Measurements from ENCODE around the gene PEX11G. TPM values are rescaled to one million over a fixed set of nuclear protein-coding genes. Genes with fewer than 3 reads are reported as not detected.

PEX11G gene
- total and polyA plus RNA-seq, 2 experiments from 2014 or later = 2.2 TPM

DNA sequence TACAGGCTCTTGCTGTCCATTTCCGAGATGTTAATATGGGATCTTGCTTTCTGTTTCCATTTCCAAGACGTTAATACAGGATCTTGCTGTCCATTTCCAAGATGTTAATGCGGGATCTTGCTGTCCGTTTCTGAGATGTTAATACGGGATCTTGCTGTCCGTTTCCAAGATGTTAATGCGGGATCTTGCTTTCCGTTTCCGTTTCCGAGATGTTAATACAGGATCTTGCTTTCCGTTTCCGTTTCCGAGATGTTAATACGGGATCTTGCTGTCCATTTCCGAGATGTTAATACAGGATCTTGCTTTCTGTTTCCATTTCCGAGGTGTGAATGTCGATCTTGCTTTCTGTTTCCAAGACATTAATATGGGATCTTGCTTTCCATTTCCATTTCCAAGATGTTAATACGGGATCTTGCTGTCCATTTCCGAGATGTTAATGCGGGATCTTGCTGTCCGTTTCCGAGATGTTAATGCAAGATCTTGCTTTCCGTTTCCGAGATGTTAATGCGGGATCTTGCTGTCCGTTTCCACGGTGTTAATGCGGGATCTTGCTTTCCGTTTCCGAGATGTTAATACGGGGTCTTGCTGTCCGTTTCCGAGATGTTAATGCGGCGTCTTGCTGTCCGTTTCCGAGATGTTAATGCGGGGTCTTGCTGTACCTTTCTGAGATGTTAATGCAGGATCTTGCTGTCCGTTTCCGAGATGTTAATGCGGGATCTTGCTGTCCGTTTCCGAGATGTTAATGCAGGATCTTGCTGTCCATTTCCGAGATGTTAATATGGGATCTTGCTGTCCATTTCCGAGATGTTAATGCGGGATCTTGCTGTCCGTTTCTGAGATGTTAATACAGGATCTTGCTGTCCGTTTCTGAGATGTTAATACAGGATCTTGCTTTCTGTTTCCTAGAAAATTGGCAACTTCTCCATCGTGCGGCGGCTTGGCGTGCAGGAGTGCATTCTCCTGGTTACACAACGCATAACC lies 38.3 kb downstream of the PEX11G start:
- Histone ChIP-seq H4K20me1 (replicated peaks; ENCODE audit: insufficient read depth) (no peaks in the 10 kb centered on the region), H3K4me2 (no peak overlapping the region), H3K27ac (ENCODE audit: low read depth) (no peak overlapping the region), H3K27me3 (ENCODE audit: insufficient read depth) (no peaks in the 10 kb centered on the region), H2AFZ (no peak overlapping the region), H3K4me3 (no peak overlapping the region), H3K79me2 (replicated peaks; ENCODE audit: insufficient read depth) (no peaks in the 10 kb centered on the region), H3K4me1 (ENCODE audit: insufficient read depth) (no peaks in the 10 kb centered on the region), H3K36me3 (ENCODE audit: insufficient read depth) (peaks cover 22% of the 10 kb centered on the region), H3F3A (replicated peaks; ENCODE audit: low read depth) (no peaks in the 10 kb centered on the region), H3K9me2 (ENCODE audit: insufficient read depth) (0 out of 2 replicates have a peak, but pooled peaks cover 10% of the 10 kb centered on the region)
- ATAC-seq = no peak
- Mint-ChIP-seq H3K27ac (no peak overlapping the region), H3K9me3 (peaks cover 42% of the 10 kb centered on the region), H3K27me3 (ENCODE audit: insufficient read depth, low read depth, poor library complexity) (peaks cover 6% of the 10 kb centered on the region), H3K4me1 (no peaks in the 10 kb centered on the region), H3K36me3 (ENCODE audit: low read depth) (peaks cover 92% of the 10 kb centered on the region), H3K4me3 (no peak overlapping the region)
- TF ChIP-seq, protein P1, sequence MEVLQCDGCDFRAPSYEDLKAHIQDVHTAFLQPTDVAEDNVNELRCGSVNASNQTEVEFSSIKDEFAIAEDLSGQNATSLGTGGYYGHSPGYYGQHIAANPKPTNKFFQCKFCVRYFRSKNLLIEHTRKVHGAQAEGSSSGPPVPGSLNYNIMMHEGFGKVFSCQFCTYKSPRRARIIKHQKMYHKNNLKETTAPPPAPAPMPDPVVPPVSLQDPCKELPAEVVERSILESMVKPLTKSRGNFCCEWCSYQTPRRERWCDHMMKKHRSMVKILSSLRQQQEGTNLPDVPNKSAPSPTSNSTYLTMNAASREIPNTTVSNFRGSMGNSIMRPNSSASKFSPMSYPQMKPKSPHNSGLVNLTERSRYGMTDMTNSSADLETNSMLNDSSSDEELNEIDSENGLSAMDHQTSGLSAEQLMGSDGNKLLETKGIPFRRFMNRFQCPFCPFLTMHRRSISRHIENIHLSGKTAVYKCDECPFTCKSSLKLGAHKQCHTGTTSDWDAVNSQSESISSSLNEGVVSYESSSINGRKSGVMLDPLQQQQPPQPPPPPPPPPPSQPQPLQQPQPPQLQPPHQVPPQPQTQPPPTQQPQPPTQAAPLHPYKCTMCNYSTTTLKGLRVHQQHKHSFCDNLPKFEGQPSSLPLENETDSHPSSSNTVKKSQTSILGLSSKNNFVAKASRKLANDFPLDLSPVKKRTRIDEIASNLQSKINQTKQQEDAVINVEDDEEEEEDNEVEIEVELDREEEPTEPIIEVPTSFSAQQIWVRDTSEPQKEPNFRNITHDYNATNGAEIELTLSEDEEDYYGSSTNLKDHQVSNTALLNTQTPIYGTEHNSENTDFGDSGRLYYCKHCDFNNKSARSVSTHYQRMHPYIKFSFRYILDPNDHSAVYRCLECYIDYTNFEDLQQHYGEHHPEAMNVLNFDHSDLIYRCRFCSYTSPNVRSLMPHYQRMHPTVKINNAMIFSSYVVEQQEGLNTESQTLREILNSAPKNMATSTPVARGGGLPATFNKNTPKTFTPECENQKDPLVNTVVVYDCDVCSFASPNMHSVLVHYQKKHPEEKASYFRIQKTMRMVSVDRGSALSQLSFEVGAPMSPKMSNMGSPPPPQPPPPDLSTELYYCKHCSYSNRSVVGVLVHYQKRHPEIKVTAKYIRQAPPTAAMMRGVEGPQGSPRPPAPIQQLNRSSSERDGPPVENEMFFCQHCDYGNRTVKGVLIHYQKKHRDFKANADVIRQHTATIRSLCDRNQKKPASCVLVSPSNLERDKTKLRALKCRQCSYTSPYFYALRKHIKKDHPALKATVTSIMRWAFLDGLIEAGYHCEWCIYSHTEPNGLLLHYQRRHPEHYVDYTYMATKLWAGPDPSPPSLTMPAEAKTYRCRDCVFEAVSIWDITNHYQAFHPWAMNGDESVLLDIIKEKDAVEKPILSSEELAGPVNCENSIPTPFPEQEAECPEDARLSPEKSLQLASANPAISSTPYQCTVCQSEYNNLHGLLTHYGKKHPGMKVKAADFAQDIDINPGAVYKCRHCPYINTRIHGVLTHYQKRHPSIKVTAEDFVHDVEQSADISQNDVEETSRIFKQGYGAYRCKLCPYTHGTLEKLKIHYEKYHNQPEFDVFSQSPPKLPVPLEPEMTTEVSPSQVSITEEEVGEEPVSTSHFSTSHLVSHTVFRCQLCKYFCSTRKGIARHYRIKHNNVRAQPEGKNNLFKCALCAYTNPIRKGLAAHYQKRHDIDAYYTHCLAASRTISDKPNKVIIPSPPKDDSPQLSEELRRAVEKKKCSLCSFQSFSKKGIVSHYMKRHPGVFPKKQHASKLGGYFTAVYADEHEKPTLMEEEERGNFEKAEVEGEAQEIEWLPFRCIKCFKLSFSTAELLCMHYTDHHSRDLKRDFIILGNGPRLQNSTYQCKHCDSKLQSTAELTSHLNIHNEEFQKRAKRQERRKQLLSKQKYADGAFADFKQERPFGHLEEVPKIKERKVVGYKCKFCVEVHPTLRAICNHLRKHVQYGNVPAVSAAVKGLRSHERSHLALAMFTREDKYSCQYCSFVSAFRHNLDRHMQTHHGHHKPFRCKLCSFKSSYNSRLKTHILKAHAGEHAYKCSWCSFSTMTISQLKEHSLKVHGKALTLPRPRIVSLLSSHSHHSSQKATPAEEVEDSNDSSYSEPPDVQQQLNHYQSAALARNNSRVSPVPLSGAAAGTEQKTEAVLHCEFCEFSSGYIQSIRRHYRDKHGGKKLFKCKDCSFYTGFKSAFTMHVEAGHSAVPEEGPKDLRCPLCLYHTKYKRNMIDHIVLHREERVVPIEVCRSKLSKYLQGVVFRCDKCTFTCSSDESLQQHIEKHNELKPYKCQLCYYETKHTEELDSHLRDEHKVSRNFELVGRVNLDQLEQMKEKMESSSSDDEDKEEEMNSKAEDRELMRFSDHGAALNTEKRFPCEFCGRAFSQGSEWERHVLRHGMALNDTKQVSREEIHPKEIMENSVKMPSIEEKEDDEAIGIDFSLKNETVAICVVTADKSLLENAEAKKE (CRISPR knock-in tag; IDR thresholded peaks at IDR 0.05) = no peak
- TF ChIP-seq EZH2phosphoT487 (IDR thresholded peaks at IDR 0.05; ENCODE audit: unreplicated experiment) = no peak
- no peak for TF ChIP-seq CREB1 (CRISPR knock-in tag; IDR thresholded peaks at IDR 0.05; ENCODE audit: low read depth)
- TF ChIP-seq ZNF331 (CRISPR knock-in tag; IDR thresholded peaks at IDR 0.05; ENCODE audit: low read depth) = no peak
- TF ChIP-seq STAT1 (IDR thresholded peaks at IDR 0.05; ENCODE audit: unreplicated experiment) = no peak
- no peak for TF ChIP-seq JUNB (IDR thresholded peaks at IDR 0.05; ENCODE audit: unreplicated experiment)
- no peak for TF ChIP-seq NANOG (IDR thresholded peaks at IDR 0.05; ENCODE audit: borderline replicate concordance)
- TF ChIP-seq, protein P2, sequence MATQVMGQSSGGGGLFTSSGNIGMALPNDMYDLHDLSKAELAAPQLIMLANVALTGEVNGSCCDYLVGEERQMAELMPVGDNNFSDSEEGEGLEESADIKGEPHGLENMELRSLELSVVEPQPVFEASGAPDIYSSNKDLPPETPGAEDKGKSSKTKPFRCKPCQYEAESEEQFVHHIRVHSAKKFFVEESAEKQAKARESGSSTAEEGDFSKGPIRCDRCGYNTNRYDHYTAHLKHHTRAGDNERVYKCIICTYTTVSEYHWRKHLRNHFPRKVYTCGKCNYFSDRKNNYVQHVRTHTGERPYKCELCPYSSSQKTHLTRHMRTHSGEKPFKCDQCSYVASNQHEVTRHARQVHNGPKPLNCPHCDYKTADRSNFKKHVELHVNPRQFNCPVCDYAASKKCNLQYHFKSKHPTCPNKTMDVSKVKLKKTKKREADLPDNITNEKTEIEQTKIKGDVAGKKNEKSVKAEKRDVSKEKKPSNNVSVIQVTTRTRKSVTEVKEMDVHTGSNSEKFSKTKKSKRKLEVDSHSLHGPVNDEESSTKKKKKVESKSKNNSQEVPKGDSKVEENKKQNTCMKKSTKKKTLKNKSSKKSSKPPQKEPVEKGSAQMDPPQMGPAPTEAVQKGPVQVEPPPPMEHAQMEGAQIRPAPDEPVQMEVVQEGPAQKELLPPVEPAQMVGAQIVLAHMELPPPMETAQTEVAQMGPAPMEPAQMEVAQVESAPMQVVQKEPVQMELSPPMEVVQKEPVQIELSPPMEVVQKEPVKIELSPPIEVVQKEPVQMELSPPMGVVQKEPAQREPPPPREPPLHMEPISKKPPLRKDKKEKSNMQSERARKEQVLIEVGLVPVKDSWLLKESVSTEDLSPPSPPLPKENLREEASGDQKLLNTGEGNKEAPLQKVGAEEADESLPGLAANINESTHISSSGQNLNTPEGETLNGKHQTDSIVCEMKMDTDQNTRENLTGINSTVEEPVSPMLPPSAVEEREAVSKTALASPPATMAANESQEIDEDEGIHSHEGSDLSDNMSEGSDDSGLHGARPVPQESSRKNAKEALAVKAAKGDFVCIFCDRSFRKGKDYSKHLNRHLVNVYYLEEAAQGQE (IDR thresholded peaks at IDR 0.05; ENCODE audit: unreplicated experiment) = no peak
- TF ChIP-seq, protein P3, sequence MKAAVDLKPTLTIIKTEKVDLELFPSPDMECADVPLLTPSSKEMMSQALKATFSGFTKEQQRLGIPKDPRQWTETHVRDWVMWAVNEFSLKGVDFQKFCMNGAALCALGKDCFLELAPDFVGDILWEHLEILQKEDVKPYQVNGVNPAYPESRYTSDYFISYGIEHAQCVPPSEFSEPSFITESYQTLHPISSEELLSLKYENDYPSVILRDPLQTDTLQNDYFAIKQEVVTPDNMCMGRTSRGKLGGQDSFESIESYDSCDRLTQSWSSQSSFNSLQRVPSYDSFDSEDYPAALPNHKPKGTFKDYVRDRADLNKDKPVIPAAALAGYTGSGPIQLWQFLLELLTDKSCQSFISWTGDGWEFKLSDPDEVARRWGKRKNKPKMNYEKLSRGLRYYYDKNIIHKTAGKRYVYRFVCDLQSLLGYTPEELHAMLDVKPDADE (IDR thresholded peaks at IDR 0.05) = no peak
- no peak for TF ChIP-seq ZNF114 (CRISPR knock-in tag; IDR thresholded peaks at IDR 0.05)
- TF ChIP-seq EZH2 (IDR thresholded peaks at IDR 0.05; ENCODE audit: low read depth, unreplicated experiment) = no peak
- TF ChIP-seq POLR2AphosphoS5 (IDR thresholded peaks at IDR 0.05; ENCODE audit: low read depth) = no peak
- TF ChIP-seq, protein P4, sequence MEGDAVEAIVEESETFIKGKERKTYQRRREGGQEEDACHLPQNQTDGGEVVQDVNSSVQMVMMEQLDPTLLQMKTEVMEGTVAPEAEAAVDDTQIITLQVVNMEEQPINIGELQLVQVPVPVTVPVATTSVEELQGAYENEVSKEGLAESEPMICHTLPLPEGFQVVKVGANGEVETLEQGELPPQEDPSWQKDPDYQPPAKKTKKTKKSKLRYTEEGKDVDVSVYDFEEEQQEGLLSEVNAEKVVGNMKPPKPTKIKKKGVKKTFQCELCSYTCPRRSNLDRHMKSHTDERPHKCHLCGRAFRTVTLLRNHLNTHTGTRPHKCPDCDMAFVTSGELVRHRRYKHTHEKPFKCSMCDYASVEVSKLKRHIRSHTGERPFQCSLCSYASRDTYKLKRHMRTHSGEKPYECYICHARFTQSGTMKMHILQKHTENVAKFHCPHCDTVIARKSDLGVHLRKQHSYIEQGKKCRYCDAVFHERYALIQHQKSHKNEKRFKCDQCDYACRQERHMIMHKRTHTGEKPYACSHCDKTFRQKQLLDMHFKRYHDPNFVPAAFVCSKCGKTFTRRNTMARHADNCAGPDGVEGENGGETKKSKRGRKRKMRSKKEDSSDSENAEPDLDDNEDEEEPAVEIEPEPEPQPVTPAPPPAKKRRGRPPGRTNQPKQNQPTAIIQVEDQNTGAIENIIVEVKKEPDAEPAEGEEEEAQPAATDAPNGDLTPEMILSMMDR (conservative IDR thresholded peaks at IDR 0.05; ENCODE audit: low read depth in 2 of 2) = no peak
- DNase-seq (ENCODE audit: low spot score) = no peak

Measured in GM23338 (cell line).